HepG2 (cell line): ENCODE results near the gene DCAF15. TPM values are rescaled to one million over a fixed set of nuclear protein-coding genes. Genes with fewer than 3 reads are reported as not detected.

ENCODE experiments used
- ATAC-seq: fragments of 200-7000 bp; cut with Tn5 transposase; 3 replicates; pipeline ENCODE4 v1.9.1; 2020; ENCODE audit warnings: mild to moderate bottlenecking, moderate library complexity
- BruUV-seq: library from RNA; stranded (reverse); fragments of 400-500 nt; replicated peaks from 2 replicates; lab custom pipeline; 2021; lab: Mats Ljungman, UMichigan
- CTCF ChIA-PET: fragments of 300-600 bp; formaldehyde crosslinking; extraction: SDS; loops from one replicate; lab custom pipeline; 2021; ENCODE audit warnings: low total read pairs, inconsistent platforms, low intra/inter-chr PET ratio; lab: Yijun Ruan, JAX
- POLR2A ChIA-PET: fragments of 350-600 bp; sonication (Branson Sonifier 250); formaldehyde crosslinking; loops from one replicate; lab custom pipeline; 2020; ENCODE audit warnings: antibody characterized with exemption, inconsistent platforms; lab: Yijun Ruan, JAX
- DNase-seq: peaks from one replicate; pipeline ENCODE4 v3.0.0-alpha.2; 2015; ENCODE audit warnings: low spot score
- FAIRE-seq: peaks from 3 replicates; lab custom pipeline; 2011; peaks lifted over from hg19 to GRCh38; lab: Jason Lieb, UNC
- H2AFZ ChIP-seq: one replicate; pipeline ENCODE4 v1.6.1; 2011; ENCODE audit warnings: low read length, inconsistent platforms
- H3K27ac ChIP-seq: fragments of 300-600 bp; 3 replicates; pipeline ENCODE4 v1.8.0; 2011; ENCODE audit warnings: mixed run types, mild to moderate bottlenecking, mixed read lengths, low read length, inconsistent platforms; ENCODE audit not compliant: insufficient read depth; ENCODE audit errors: extremely low read length
- H3K27me3 ChIP-seq, 2 experiments: fragments of 200-600 bp in 1 of 2; 2 replicates in 1 of 2; 3 replicates in 1 of 2; pipeline versions ENCODE4 v1.6.0 to v1.8.0; 2011; ENCODE audit warnings: low read length in 2 of 2, mild to moderate bottlenecking in 2 of 2, moderate library complexity in 2 of 2, inconsistent platforms in 1 of 2; ENCODE audit not compliant: insufficient read depth in 2 of 2, control insufficient read depth in 1 of 2
- H3K36me3 ChIP-seq, 2 experiments: fragments of 200-600 bp in 1 of 2; replicated peaks in 1 of 2; 2 replicates in 1 of 2; 3 replicates in 1 of 2; pipeline versions ENCODE4 v1.5.1 to v1.8.0; 2011; ENCODE audit warnings: low read length in 2 of 2, inconsistent platforms in 1 of 2; ENCODE audit not compliant: insufficient read depth in 2 of 2, control insufficient read depth in 1 of 2
- H3K4me1 ChIP-seq: 2 replicates; pipeline ENCODE4 v1.5.1; 2012; ENCODE audit warnings: low read length, inconsistent platforms; ENCODE audit not compliant: insufficient read depth
- H3K4me2 ChIP-seq: 2 replicates; pipeline ENCODE4 v1.6.0; 2011; ENCODE audit warnings: low read depth, low read length, inconsistent platforms
- H3K4me3 ChIP-seq, 3 experiments: fragments of 200-600 bp in 1 of 3; sonication (generic), shearing (Covaris generic) in 1 of 3; replicated peaks in 1 of 3; 2 replicates each; pipeline ENCODE4 v1.5.1; 2011 to 2016; ENCODE audit warnings: low read length in 3 of 3, inconsistent platforms in 2 of 3, low read depth in 2 of 3, mild to moderate bottlenecking in 2 of 3, control low read depth in 1 of 3, mixed read lengths in 1 of 3; ENCODE audit not compliant: insufficient read depth in 1 of 3
- H3K79me2 ChIP-seq: one replicate; pipeline ENCODE4 v1.6.1; 2011; ENCODE audit warnings: low read length, inconsistent platforms; ENCODE audit not compliant: insufficient read depth
- H3K9ac ChIP-seq: 2 replicates; pipeline ENCODE4 v1.6.0; 2011; ENCODE audit warnings: mild to moderate bottlenecking, low read depth, low read length, inconsistent platforms; ENCODE audit not compliant: insufficient read depth
- H3K9me3 ChIP-seq: 2 replicates; pipeline ENCODE4 v1.5.1; 2012; ENCODE audit warnings: mild to moderate bottlenecking, low read length
- H4K20me1 ChIP-seq: 2 replicates; pipeline ENCODE4 v1.6.0; 2011; ENCODE audit warnings: inconsistent platforms, mild to moderate bottlenecking, low read length, moderate library complexity; ENCODE audit not compliant: insufficient read depth
- AGO2 ChIP-seq: fragments of 200-400 bp; formaldehyde crosslinking; optimal IDR thresholded peaks from 2 replicates; pipeline ENCODE3; 2017; ENCODE audit warnings: mild to moderate bottlenecking, low read depth, low read length, moderate library complexity
- ZBTB38 ChIP-seq: sonication (generic); formaldehyde crosslinking; IDR thresholded peaks from 2 replicates; pipeline ENCODE4 v1.5.1; 2020; ENCODE audit warnings: mild to moderate bottlenecking, missing genetic modification reagents
- ZNF3 ChIP-seq: IDR thresholded peaks from 2 replicates; pipeline ENCODE4 v1.7.0; 2017; ENCODE audit warnings: inconsistent platforms
- WGBS: methylation state at CpG from one replicate; pipeline ENCODE4 v1.1.6; 2017; ENCODE audit warnings: low lambda C conversion rate; 5-methylcytosine and 5-hydroxymethylcytosine counted together
- in situ Hi-C: cut with HindIII; loops from 2 replicates; pipeline ENCODE4 v1.10.0; 2017; ENCODE audit warnings: low pct_unique_long_range_greater_than_20kb; ENCODE audit not compliant: extremely low pct_ligation_motif_present
- intact Hi-C: fragments of 100-400 bp; cut with micrococcal nuclease; formaldehyde crosslinking; loops from one replicate; pipeline ENCODE4 v1.10.0; 2022; ENCODE audit not compliant: unreplicated experiment
- polyA plus RNA-seq, 8 experiments: library from polyadenylated mRNA; depleted of rRNA in 3 of 8; stranded (reverse) in 7 of 8; unstranded in 1 of 8; fragments of >200 nt; fragmentation: Illumina TruSeq in 4 of 8; extraction: Trizol in 4 of 8; gene quantifications; 2 replicates each; pipeline versions ENCODE4 v1.2.1 to v1.2.3, GENCODE V29; 2011 to 2016; ENCODE audit warnings: low read depth in 4 of 8, missing spikeins in 1 of 8, mixed read lengths in 1 of 8; ENCODE audit not compliant: insufficient read depth in 1 of 8
- total RNA-seq, 5 experiments: library from RNA; depleted of rRNA; stranded (reverse); fragments of >200 nt; fragmentation: Illumina TruSeq; extraction: Trizol; gene quantifications; 2 replicates each; pipeline ENCODE4 v1.2.3, GENCODE V29; 2016; ENCODE audit warnings: low read depth in 1 of 5
- TF ChIP-seq, protein P1 (sequence below): sonication (generic); formaldehyde crosslinking; IDR thresholded peaks from 2 replicates; pipeline ENCODE4 v1.5.1; 2020; ENCODE audit warnings: missing genetic modification reagents, mild to moderate bottlenecking, borderline replicate concordance

The DCAF15 gene
- total and polyA plus RNA-seq, 2 of the 13 experiments (the other 11 are each of a cell fraction or from before 2014, with no cell fraction given), result 13.6 to 14.0 TPM

GRCh38 chr19:13977803-13978202 is 25.5 kb downstream of the DCAF15 start:
- intact Hi-C loops, result no loop called here
- H3K36me3 ChIP-seq, result peaks cover 10 to 23% of the 10 kb centered on the region in 2 experiments; a peak in 4 of 5 replicates
- TF ChIP-seq AGO2, result peak; percentile 33
- TF ChIP-seq, protein P1, sequence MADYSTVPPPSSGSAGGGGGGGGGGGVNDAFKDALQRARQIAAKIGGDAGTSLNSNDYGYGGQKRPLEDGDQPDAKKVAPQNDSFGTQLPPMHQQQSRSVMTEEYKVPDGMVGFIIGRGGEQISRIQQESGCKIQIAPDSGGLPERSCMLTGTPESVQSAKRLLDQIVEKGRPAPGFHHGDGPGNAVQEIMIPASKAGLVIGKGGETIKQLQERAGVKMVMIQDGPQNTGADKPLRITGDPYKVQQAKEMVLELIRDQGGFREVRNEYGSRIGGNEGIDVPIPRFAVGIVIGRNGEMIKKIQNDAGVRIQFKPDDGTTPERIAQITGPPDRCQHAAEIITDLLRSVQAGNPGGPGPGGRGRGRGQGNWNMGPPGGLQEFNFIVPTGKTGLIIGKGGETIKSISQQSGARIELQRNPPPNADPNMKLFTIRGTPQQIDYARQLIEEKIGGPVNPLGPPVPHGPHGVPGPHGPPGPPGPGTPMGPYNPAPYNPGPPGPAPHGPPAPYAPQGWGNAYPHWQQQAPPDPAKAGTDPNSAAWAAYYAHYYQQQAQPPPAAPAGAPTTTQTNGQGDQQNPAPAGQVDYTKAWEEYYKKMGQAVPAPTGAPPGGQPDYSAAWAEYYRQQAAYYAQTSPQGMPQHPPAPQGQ (CRISPR knock-in tag), result no peak
- TF ChIP-seq, all 625 proteins: peak for 1
- no peak for FAIRE-seq
- Histone ChIP-seq H3K27ac (no peak overlapping the region), H4K20me1 (no peaks in the 10 kb centered on the region), H3K9me3 (no peaks in the 10 kb centered on the region), H3K4me2 (no peak overlapping the region), H2AFZ (no peak overlapping the region), H3K4me3 (no peak overlapping the region), H3K4me1 (no peaks in the 10 kb centered on the region), H3K79me2 (no peaks in the 10 kb centered on the region), H3K9ac (no peak overlapping the region), H3K27me3 (no peaks in the 10 kb centered on the region)
- in situ Hi-C loops, result no loop called here
- ChIA-PET CTCF (no interaction called here), POLR2A (no interaction called here)
- BruUV-seq, result no TSS peak
- no peak for ATAC-seq
- 100% methylated on average over 6 of the region's 12 CpGs for WGBS
- no peak for DNase-seq

- intact Hi-C loops, result no loop called here
- CTCF ChIA-PET, result no interaction called here
Observed at GRCh38 chr19:13978351-13979243, 26.3 kb downstream of the DCAF15 start.

More at GRCh38 chr19:13978351-13979243, 26.3 kb downstream of the DCAF15 start:
- DNase-seq (no peak), ATAC-seq (no peak), FAIRE-seq (no peak)
- H3K9ac ChIP-seq, result no peak overlapping the region
- no peak overlapping the region for H3K4me2 ChIP-seq
- H2AFZ ChIP-seq, result no peak overlapping the region
- no TSS peak for BruUV-seq
- no peak for TF ChIP-seq ZNF3 (CRISPR knock-in tag)
- no peak for TF ChIP-seq ZBTB38 (CRISPR knock-in tag)
- in situ Hi-C loops, result no loop called here
- no peaks in the 10 kb centered on the region for H3K4me1 ChIP-seq
- no peak overlapping the region for H3K4me3 ChIP-seq
- H3K27me3 ChIP-seq, result no peaks in the 10 kb centered on the region
- 96% methylated on average over 16 of the region's 74 CpGs for WGBS
- H3K27ac ChIP-seq, result no peak overlapping the region
- H4K20me1 ChIP-seq, result no peaks in the 10 kb centered on the region
- no peaks in the 10 kb centered on the region for H3K79me2 ChIP-seq
- no peaks in the 10 kb centered on the region for H3K9me3 ChIP-seq
- H3K36me3 ChIP-seq, result peaks cover 10 to 23% of the 10 kb centered on the region in 2 experiments; a peak in 3 of 5 replicates
- POLR2A ChIA-PET, result no interaction called here
